Stomach (tissue), 9 donors: ENCODE results near the gene KATNAL2. TPM values are rescaled to one million over a fixed set of nuclear protein-coding genes. Genes with fewer than 3 reads are reported as not detected.

Experiments
- DNase-seq, 2 donors: peaks; one replicate each; pipeline versions ENCODE4 v3.0.0 to v3.0.0-alpha.2; 2013 to 2019
- H3K27ac ChIP-seq, 5 donors: fragments of 200-600 bp in 4 of 5; sonication (generic) in 4 of 5; one replicate each; pipeline ENCODE4 v1.5.1; 2013 to 2019; ENCODE audit warnings: mild to moderate bottlenecking in 1 of 5, moderate library complexity in 1 of 5
- H3K27me3 ChIP-seq, 3 donors: fragments of 200-600 bp; sonication (generic); one replicate each; pipeline ENCODE4 v1.5.1; 2017 to 2019; ENCODE audit warnings: mixed run types in 1 of 3
- H3K36me3 ChIP-seq, 4 donors: fragments of 200-600 bp; sonication (generic); 1 replicate in 3 of 4; 2 replicates in 1 of 4; pipeline ENCODE4 v1.5.1; 2016 to 2019
- H3K4me1 ChIP-seq, 4 donors: fragments of 200-600 bp; sonication (generic); one replicate each; pipeline ENCODE4 v1.5.1; 2016 to 2019
- H3K4me3 ChIP-seq, 4 donors: fragments of 200-600 bp; sonication (generic) in 3 of 4; one replicate each; pipeline ENCODE4 v1.5.1; 2016 to 2019; ENCODE audit warnings: mild to moderate bottlenecking in 1 of 4
- H3K9me3 ChIP-seq, 4 donors: fragments of 200-600 bp; sonication (generic); one replicate each; pipeline ENCODE4 v1.5.1; 2016 to 2019
- EP300 ChIP-seq: sonication (generic); formaldehyde crosslinking; IDR thresholded peaks from one replicate; pipeline ENCODE4 v1.6.1; 2017; ENCODE audit warnings: antibody characterized with exemption
- POLR2A ChIP-seq, 4 donors: fragments of 450-650 bp; IDR thresholded peaks; one replicate each; pipeline ENCODE4 v1.6.1; 2016; ENCODE audit warnings: antibody characterized with exemption in 4 of 4, control low read depth in 2 of 4, mild to moderate bottlenecking in 1 of 4, moderate library complexity in 1 of 4
- POLR2AphosphoS5 ChIP-seq, 3 donors: sonication (generic); formaldehyde crosslinking; IDR thresholded peaks; one replicate each; pipeline ENCODE4 v1.6.1; 2016; ENCODE audit warnings: antibody characterized with exemption in 3 of 3
- WGBS, 5 donors: extraction: QIAGEN DNeasy Blood & Tissue Kit in 3 of 5; methylation state at CpG; one replicate each; pipeline versions ENCODE4 v1.1.5 to v1.1.7; 2013 to 2018; 5-methylcytosine and 5-hydroxymethylcytosine counted together
- intact Hi-C: fragments of 100-400 bp; cut with DNase I; formaldehyde crosslinking; loops from one replicate; pipeline ENCODE4 v1.15.1; 2023; ENCODE audit warnings: low total_unique reads
- polyA plus RNA-seq, 3 donors: library from polyadenylated mRNA; stranded (reverse); fragments of 200-250 nt; gene quantifications; one replicate each; pipeline ENCODE4 v1.2.3, GENCODE V29; 2013
- total RNA-seq, 5 donors: library from RNA; depleted of rRNA; stranded (reverse); fragments of >200 nt; gene quantifications; one replicate each; pipeline versions ENCODE4 v1.1.0 to v1.2.3, GENCODE V29; 2014 to 2016
- TF ChIP-seq, protein P1 (sequence below), 7 experiments: fragments of 450-650 bp in 4 of 7; fragments of 200-600 bp in 3 of 7; sonication (generic) in 3 of 7; IDR thresholded peaks; one replicate each; pipeline ENCODE4 v1.5.1; 2016 to 2019; ENCODE audit warnings: antibody characterized with exemption in 7 of 7, control low read depth in 2 of 7, mild to moderate bottlenecking in 1 of 7
- donor health status: healthy with polysubstance abuse.
- donor health status: Bipolar disorder and iron deficiency.
- donor health status: healthy.

The KATNAL2 gene
- total and polyA plus RNA-seq, 8 donors = 0.43 to 39.1 (median 2.7) TPM; not detected in 1

DNA sequence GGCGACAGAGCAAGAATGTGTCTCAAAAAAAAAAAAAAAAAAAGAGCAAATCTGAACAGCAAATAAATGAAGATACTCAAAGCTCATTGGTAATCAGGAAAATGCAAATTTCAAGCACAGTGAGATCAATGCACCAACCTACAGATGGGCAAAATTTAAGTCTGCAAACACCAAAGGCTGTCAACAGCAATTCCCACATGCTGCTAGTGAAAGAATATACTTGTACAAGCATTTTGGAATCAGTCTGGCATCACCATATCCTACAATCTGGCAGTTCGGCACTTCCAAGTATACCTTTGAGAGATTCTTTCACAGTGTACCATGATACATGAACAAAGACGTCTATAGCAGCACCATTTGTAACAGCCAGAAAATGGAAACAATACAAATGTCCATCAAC, 228.8 kb downstream of the KATNAL2 start:
- TF ChIP-seq POLR2AphosphoS5 (IDR thresholded peaks at IDR 0.05) = no peak
- TF ChIP-seq, protein P1, sequence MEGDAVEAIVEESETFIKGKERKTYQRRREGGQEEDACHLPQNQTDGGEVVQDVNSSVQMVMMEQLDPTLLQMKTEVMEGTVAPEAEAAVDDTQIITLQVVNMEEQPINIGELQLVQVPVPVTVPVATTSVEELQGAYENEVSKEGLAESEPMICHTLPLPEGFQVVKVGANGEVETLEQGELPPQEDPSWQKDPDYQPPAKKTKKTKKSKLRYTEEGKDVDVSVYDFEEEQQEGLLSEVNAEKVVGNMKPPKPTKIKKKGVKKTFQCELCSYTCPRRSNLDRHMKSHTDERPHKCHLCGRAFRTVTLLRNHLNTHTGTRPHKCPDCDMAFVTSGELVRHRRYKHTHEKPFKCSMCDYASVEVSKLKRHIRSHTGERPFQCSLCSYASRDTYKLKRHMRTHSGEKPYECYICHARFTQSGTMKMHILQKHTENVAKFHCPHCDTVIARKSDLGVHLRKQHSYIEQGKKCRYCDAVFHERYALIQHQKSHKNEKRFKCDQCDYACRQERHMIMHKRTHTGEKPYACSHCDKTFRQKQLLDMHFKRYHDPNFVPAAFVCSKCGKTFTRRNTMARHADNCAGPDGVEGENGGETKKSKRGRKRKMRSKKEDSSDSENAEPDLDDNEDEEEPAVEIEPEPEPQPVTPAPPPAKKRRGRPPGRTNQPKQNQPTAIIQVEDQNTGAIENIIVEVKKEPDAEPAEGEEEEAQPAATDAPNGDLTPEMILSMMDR (IDR thresholded peaks at IDR 0.05) = no peak
- no peak for TF ChIP-seq EP300
- no peak for TF ChIP-seq POLR2A (IDR thresholded peaks at IDR 0.05)
- no peak for DNase-seq
- WGBS, 5 donors = 78 to 96% (median 92%) methylated on average over 3 of the region's 3 CpGs
- H3K4me3 ChIP-seq = no peak overlapping the region
- H3K4me1 ChIP-seq = peaks cover 10 to 47% (median 25%) of the 10 kb centered on the region in 4 donors
- H3K27ac ChIP-seq = no peak overlapping the region
- H3K36me3 ChIP-seq = no peaks in the 10 kb centered on the region
- H3K27me3 ChIP-seq = no peaks in the 10 kb centered on the region
- H3K9me3 ChIP-seq = no peaks in the 10 kb centered on the region
- intact Hi-C loops = no loop called here

DNA sequence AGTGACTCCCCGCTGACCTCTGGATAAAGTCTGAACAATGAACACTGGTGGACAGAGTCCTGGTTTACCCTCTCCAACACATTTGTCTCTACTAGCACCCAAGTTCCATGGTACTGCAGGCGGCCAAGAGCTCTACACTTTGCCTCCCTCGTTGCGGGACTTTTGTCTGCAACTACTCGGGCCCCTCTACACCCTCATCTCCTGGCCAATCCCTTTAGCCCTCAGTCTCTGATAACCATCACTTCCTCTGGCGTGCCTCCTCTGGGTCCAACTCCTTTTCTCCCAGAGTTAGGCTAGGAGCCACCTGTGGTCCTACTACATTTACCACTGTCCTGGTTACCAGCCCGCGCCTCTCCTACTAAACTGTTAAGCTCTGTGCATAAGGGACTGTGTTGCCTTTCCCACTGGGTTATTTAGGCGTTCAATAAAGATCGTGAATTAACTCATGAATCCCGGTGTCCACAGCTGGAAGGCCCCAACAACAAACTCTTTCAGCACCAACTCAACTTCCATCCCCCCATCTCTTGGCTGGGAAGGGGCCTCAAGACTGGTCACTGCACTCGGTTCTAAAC, 232.1 kb downstream of the KATNAL2 start:
- WGBS, 5 donors = 19 to 28% (median 25%) methylated on average over 12 of the region's 12 CpGs
- H3K36me3 ChIP-seq = peaks cover 0 to 16% (median 12%) of the 10 kb centered on the region in 4 donors
- DNase-seq = no peak
- no peaks in the 10 kb centered on the region for H3K9me3 ChIP-seq
- no peaks in the 10 kb centered on the region for H3K27me3 ChIP-seq
- H3K4me3 ChIP-seq = peak overlapping the region; percentile 64 to 75 (median 71)
- peak overlapping the region; percentile 86 to 92 (median 89) for H3K27ac ChIP-seq
- H3K4me1 ChIP-seq = peaks cover 15 to 43% (median 29%) of the 10 kb centered on the region in 4 donors
- TF ChIP-seq POLR2AphosphoS5 (IDR thresholded peaks at IDR 0.05) (no peak), POLR2A (IDR thresholded peaks at IDR 0.05) (no peak), EP300 (no peak)
- TF ChIP-seq, protein P1 (IDR thresholded peaks at IDR 0.05) = no peak
- intact Hi-C loops = no loop called here

DNA sequence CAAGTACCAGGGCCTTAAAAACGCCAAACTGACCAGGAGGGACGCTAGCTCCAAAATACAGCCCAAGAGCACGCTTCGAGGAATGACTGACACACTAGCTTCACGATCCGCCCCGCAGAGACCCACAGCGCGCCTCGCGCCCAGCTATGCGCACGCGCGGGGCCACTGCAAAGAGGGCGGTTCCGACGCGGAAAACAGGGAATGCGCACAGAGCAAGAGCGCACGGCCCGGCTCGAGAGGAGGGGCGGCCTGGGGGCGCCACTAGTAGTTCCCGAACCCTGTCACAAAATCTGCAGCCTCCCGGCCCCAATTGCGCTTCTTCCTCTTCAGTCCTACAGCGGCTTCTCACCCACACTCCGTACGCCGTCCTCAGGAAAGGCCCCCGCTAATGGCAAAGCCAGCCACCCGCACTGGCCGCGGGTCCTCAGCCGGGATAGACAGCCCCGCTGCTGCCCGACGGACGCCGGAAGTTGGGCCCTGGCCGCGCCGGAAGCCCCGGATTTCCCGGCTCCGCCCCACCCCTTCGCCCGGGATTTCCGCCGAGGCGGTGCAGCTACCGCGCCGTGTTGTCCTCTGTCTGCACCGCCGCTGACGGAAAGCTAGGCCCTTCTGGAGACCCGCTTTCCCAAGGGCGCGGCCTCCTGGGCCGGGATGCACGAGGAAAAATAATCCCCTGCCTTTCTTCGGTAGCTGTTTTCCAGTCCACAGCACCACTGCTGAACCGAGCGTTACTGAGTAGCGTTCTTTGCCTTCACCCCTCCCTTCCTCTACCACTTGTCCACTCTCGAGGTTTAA, 232.8 kb downstream of the KATNAL2 start, which contains the start of gene HDHD2:
Gene HDHD2 (minus strand): TSS at position 472 of the 795 bp plus-strand sequence. CDS start 14,061 bp downstream, outside the sequence.
- Histone ChIP-seq H3K9me3 (no peaks in the 10 kb centered on the region), H3K4me1 (peaks cover 15 to 43% (median 26%) of the 10 kb centered on the region in 4 donors), H3K36me3 (peaks cover 0 to 22% (median 18%) of the 10 kb centered on the region in 4 donors), H3K4me3 (peak within 1 kb of the TSS; percentile 64 to 75 (median 71)), H3K27ac (peak within 1 kb of the TSS; percentile 86 to 92 (median 89)), H3K27me3 (no peaks in the 10 kb centered on the region)
- peak; percentile 80 to 94 for DNase-seq
- intact Hi-C loops = no loop called here
- no peak for TF ChIP-seq EP300
- peak in 2 of 4 donors; percentile 26 to 87 for TF ChIP-seq POLR2A (IDR thresholded peaks at IDR 0.05)
- peak; percentile 30 to 93 (median 85) for TF ChIP-seq POLR2AphosphoS5 (IDR thresholded peaks at IDR 0.05)
- WGBS, 5 donors = 0 to 1% (median 0%) methylated on average over 45 to 70 of the region's 70 CpGs

DNA sequence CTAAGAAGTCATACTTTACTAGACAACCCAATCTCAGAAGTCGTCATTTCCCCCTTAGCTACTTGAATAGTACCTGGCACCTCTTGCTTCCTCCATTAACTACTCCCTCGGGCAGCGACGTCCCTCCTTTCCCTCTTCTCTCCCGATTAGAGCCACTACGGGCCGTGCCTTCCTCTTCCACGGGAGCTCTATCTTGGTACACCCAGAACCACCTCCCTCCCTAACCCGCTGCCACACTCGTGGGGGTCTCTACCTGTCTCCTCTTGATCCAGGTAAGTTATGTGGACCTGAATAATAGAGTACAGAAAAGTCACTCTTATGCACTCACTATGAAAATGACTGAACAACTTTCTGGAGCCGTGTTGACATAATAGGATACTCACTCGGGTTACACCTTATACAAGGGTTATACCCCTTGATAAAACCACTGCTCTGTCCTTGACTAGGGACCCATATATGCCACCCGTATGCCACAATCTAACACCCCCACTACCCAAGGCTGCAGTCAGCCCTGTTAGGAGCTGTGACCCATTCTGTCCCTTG, 233.5 kb downstream of the KATNAL2 start:
- 2 to 5% (median 3%) methylated on average over 13 of the region's 13 CpGs for WGBS, 5 donors
- H3K9me3 ChIP-seq = no peaks in the 10 kb centered on the region
- H3K36me3 ChIP-seq = peaks cover 0 to 29% (median 23%) of the 10 kb centered on the region in 4 donors
- intact Hi-C loops = no loop called here
- TF ChIP-seq POLR2A (IDR thresholded peaks at IDR 0.05) = no peak
- TF ChIP-seq POLR2AphosphoS5 (IDR thresholded peaks at IDR 0.05) = no peak
- TF ChIP-seq, protein P1 (IDR thresholded peaks at IDR 0.05) = no peak
- TF ChIP-seq EP300 = no peak
- no peaks in the 10 kb centered on the region for H3K27me3 ChIP-seq
- H3K4me1 ChIP-seq = peaks cover 15 to 40% (median 26%) of the 10 kb centered on the region in 4 donors
- peak overlapping the region; percentile 86 to 92 (median 89) for H3K27ac ChIP-seq
- H3K4me3 ChIP-seq = peak overlapping the region; percentile 64 to 75 (median 71)
- no peak for DNase-seq
